Measurements from ENCODE around the gene SPCS2.
A peak's percentile ranks its signal among the peaks of the same experiment; 100 is the strongest.

Gene SPCS2

DNA sequence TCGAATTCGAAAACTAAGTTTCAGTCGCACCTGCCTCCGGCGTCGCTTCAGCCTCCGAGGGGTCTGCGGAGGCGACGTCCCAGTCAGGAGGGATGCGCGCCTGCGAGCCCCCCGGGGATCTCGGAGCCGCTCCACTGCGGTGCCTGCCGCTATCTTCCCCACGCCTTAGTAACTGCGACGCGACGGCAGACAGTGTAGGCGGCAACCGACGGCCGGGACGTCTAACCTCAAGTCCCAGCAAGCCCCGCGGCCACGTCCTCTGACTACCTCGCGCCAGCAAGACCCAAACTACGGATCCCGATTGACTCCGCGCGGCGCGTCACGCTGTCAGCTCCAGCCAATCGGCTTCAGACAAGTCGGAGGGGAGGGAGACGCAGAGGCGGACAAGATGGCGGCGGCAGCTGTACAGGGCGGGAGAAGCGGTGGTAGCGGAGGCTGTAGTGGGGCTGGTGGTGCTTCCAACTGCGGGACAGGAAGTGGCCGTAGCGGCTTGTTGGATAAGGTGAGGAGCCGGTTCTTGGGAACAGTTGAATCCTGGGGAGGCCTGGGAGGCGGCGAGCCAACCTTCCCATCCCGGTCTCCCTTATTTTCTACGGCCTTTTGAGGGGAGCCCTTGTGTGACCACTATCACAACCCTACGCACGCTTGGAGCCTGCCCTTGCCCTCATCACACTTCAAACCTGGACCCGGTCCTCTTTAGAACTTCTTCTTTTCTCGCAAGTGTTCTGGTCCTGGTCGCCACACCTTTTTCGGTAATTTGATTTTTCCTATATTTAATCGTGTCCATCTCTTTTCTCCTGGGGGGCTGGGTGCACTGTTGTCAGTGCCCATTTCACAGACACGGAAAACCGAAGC, at the start of gene SPCS2, which contains the start of gene XRRA1:
Gene SPCS2, plus strand, starts transcription at position 369 of the 855 bp plus-strand sequence. Its CDS starts 20 bp downstream, at position 389.
Gene XRRA1, minus strand, starts transcription at position 194 of the 855 bp plus-strand sequence. CDS start 8,213 bp downstream, outside the sequence.
- Histone ChIP-seq H3K27me3 (ENCODE audit: control insufficient read depth in 1 of 2, insufficient read depth in 2 of 2, low read length in 2 of 2) (no peaks in the 10 kb centered on the region), H3K9me3 (ENCODE audit: control insufficient read depth in 1 of 2, low read length in 2 of 2) (no peaks in the 10 kb centered on the region), H3K9ac (ENCODE audit: low read depth in 1 of 2, low read length in 2 of 2) (peak within 1 kb of the TSS; percentile 83 to 97), H3K27ac (ENCODE audit: low read depth, low read length) (peak within 1 kb of the TSS; percentile 30), H3K4me1 (ENCODE audit: control insufficient read depth in 1 of 2, insufficient read depth in 2 of 2, low read length in 2 of 2) (peaks cover 19 to 27% of the 10 kb centered on the region in 2 donors), H3K36me3 (ENCODE audit: control insufficient read depth in 1 of 2, insufficient read depth in 2 of 2, low read length in 2 of 2) (peaks cover 4 to 15% of the 10 kb centered on the region in 2 donors), H3K4me3 (ENCODE audit: low read depth in 1 of 2, low read length in 2 of 2) (peak within 1 kb of the TSS; percentile 90 to 100)

DNA sequence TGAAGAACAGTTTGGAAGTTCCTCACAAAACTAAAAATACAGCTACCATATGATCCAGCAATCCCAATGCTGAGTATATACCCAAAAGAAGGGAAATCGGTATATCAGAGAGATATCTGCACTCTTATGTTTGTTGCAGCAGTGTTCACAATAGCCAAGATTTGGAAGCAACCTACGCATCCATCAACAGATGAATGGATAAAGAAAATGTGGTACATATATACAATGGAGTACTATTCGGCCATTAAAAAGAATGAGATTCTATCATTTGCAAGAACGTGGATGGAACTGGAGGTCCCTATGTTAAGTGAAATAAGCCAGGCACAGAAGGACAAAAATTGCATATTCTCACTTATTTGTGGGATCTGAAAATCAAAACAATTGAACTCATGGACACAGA, 46.7 kb upstream of the SPCS2 start:
- Histone ChIP-seq H3K4me3 (ENCODE audit: low read depth in 1 of 2, low read length in 2 of 2) (no peak overlapping the region), H3K27me3 (ENCODE audit: control insufficient read depth in 1 of 2, insufficient read depth in 2 of 2, low read length in 2 of 2) (no peaks in the 10 kb centered on the region), H3K36me3 (ENCODE audit: control insufficient read depth in 1 of 2, insufficient read depth in 2 of 2, low read length in 2 of 2) (peaks cover 3 to 27% of the 10 kb centered on the region in 2 donors), H3K9ac (ENCODE audit: low read depth in 1 of 2, low read length in 2 of 2) (no peak overlapping the region), H3K4me1 (ENCODE audit: control insufficient read depth in 1 of 2, insufficient read depth in 2 of 2, low read length in 2 of 2) (no peaks in the 10 kb centered on the region), H3K27ac (ENCODE audit: low read depth, low read length) (no peak overlapping the region), H3K9me3 (ENCODE audit: control insufficient read depth in 1 of 2, low read length in 2 of 2) (peaks cover 8 to 17% of the 10 kb centered on the region in 2 donors)

DNA sequence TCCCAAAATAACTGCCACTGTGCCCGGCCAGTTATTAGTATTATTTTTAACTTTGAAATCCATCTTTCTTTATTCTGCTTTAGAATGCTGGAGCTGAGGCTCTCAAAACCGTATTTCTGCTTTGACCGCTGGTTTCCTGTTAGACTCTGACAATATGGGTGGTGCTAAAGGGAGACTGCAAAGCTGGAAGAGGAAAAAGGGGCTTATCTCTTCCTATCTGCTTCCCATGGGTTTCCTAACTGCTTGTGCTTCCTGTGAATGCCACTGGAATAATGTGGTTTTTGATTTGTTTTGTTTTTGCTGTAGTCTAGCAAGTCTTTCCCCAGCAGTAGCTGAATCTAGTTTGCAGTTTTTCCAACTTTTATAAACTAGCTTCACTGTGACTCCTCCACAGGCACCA, 43.7 kb upstream of the SPCS2 start:
- no peaks in the 10 kb centered on the region for H3K4me1 ChIP-seq (ENCODE audit: control insufficient read depth in 1 of 2, insufficient read depth in 2 of 2, low read length in 2 of 2)
- H3K27ac ChIP-seq (ENCODE audit: low read depth, low read length), result no peak overlapping the region
- no peak overlapping the region for H3K9ac ChIP-seq (ENCODE audit: low read depth in 1 of 2, low read length in 2 of 2)
- peaks cover 11 to 56% of the 10 kb centered on the region in 2 donors for H3K36me3 ChIP-seq (ENCODE audit: control insufficient read depth in 1 of 2, insufficient read depth in 2 of 2, low read length in 2 of 2)
- H3K9me3 ChIP-seq (ENCODE audit: control insufficient read depth in 1 of 2, low read length in 2 of 2), result peaks cover 8 to 17% of the 10 kb centered on the region in 2 donors
- no peak overlapping the region for H3K4me3 ChIP-seq (ENCODE audit: low read depth in 1 of 2, low read length in 2 of 2)
- no peaks in the 10 kb centered on the region for H3K27me3 ChIP-seq (ENCODE audit: control insufficient read depth in 1 of 2, insufficient read depth in 2 of 2, low read length in 2 of 2)

DNA sequence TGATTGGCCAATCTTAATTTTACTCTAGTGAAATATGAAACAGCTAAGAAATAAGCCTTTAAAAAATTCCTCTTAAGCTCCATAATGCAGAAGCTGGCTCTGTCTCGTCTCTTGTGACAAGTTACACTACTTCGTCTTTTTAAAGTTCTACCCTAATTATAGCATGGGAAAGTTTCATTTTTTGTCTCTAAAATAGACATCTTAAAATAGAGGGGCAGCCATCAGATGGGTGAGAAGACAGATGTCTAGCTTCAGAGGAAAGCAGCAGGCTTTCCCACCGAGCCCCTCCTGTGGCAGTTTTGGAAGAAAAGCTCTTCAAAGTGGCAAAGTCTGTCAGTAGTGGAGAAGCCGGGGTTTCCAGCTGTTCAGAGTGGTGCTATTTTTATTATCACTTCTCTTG, 39.7 kb upstream of the SPCS2 start:
- H3K9ac ChIP-seq (ENCODE audit: low read depth in 1 of 2, low read length in 2 of 2), result no peak overlapping the region
- no peak overlapping the region for H3K4me3 ChIP-seq (ENCODE audit: low read depth in 1 of 2, low read length in 2 of 2)
- H3K9me3 ChIP-seq (ENCODE audit: control insufficient read depth in 1 of 2, low read length in 2 of 2), result no peaks in the 10 kb centered on the region
- H3K4me1 ChIP-seq (ENCODE audit: control insufficient read depth in 1 of 2, insufficient read depth in 2 of 2, low read length in 2 of 2), result no peaks in the 10 kb centered on the region
- H3K27me3 ChIP-seq (ENCODE audit: control insufficient read depth in 1 of 2, insufficient read depth in 2 of 2, low read length in 2 of 2), result no peaks in the 10 kb centered on the region
- peaks cover 16 to 76% of the 10 kb centered on the region in 2 donors for H3K36me3 ChIP-seq (ENCODE audit: control insufficient read depth in 1 of 2, insufficient read depth in 2 of 2, low read length in 2 of 2)
- no peak overlapping the region for H3K27ac ChIP-seq (ENCODE audit: low read depth, low read length)

DNA sequence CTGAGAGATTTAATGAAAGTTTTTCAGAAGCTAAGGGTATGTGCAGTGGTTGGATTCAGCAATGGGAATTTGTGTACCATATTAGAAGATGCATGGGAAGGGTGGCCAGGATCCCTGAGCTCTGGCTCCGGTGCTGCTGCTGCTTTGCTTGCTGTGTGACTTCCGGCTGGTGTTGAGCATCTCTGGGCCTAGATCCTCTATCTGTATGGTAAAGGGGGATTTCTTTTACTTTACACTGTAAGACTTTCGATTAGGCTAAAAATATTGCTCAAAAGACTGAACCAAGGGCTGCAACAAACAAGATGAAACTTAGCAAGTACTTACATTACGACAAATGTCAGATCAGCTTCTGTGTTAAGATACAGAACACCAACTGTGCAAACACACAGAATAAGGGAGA, 39.3 kb upstream of the SPCS2 start:
- Histone ChIP-seq H3K36me3 (ENCODE audit: control insufficient read depth in 1 of 2, insufficient read depth in 2 of 2, low read length in 2 of 2) (peaks cover 16 to 76% of the 10 kb centered on the region in 2 donors), H3K27ac (ENCODE audit: low read depth, low read length) (no peak overlapping the region)

DNA sequence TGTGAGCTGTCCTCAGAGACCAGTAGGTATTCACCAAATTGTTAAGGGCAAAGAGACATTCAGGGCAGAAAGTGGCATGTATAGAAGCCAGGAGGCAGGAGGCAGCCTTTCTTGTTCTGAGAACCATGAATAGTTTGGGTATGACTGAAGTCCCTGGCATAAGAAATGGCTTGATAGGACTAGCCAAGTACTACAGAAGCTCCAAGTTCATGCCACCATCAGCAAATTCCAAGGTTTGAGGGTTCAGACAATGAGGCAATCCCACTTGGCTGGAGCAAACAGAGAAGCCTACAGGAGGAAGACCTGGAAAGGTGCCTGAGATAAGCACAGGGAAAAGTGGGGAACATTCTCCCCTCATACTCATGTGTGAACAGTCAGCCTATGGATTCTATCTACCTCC, 25.9 kb upstream of the SPCS2 start:
- no peak overlapping the region for H3K9ac ChIP-seq (ENCODE audit: low read depth in 1 of 2, low read length in 2 of 2)
- H3K4me1 ChIP-seq (ENCODE audit: control insufficient read depth in 1 of 2, insufficient read depth in 2 of 2, low read length in 2 of 2), result no peaks in the 10 kb centered on the region
- no peak overlapping the region for H3K27ac ChIP-seq (ENCODE audit: low read depth, low read length)
- no peaks in the 10 kb centered on the region for H3K9me3 ChIP-seq (ENCODE audit: control insufficient read depth in 1 of 2, low read length in 2 of 2)
- H3K36me3 ChIP-seq (ENCODE audit: control insufficient read depth in 1 of 2, insufficient read depth in 2 of 2, low read length in 2 of 2), result peaks cover 18 to 47% of the 10 kb centered on the region in 2 donors
- H3K27me3 ChIP-seq (ENCODE audit: control insufficient read depth in 1 of 2, insufficient read depth in 2 of 2, low read length in 2 of 2), result no peaks in the 10 kb centered on the region
- H3K4me3 ChIP-seq (ENCODE audit: low read depth in 1 of 2, low read length in 2 of 2), result no peak overlapping the region

More for the DNA sequence above, 39.3 kb upstream of the SPCS2 start:
- H3K4me1 ChIP-seq (ENCODE audit: control insufficient read depth in 1 of 2, insufficient read depth in 2 of 2, low read length in 2 of 2), result no peaks in the 10 kb centered on the region
- H3K4me3 ChIP-seq (ENCODE audit: low read depth in 1 of 2, low read length in 2 of 2), result no peak overlapping the region
- H3K9me3 ChIP-seq (ENCODE audit: control insufficient read depth in 1 of 2, low read length in 2 of 2), result no peaks in the 10 kb centered on the region
- H3K27me3 ChIP-seq (ENCODE audit: control insufficient read depth in 1 of 2, insufficient read depth in 2 of 2, low read length in 2 of 2), result no peaks in the 10 kb centered on the region
- H3K9ac ChIP-seq (ENCODE audit: low read depth in 1 of 2, low read length in 2 of 2), result no peak overlapping the region

DNA sequence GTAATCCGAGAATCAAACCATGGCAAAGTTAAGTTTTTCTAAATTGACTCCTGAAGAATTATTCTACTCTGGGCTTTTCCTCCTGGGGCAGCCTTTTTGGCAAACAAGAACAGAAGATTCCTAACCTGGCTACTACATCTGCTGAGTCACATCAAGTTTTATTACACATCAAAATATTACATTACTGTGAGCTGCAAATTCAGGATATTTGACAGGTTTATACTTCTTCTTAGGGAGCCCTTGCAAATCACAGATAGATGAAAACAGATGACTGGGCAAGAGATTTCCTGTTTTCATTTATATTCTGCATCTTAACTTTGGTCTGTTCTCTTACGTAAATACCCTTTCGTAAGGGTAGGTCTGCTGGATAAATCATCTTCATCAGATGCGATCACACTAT, 23.8 kb upstream of the SPCS2 start:
- Histone ChIP-seq H3K9me3 (ENCODE audit: control insufficient read depth in 1 of 2, low read length in 2 of 2) (no peaks in the 10 kb centered on the region), H3K27ac (ENCODE audit: low read depth, low read length) (no peak overlapping the region), H3K4me3 (ENCODE audit: low read depth in 1 of 2, low read length in 2 of 2) (no peak overlapping the region), H3K9ac (ENCODE audit: low read depth in 1 of 2, low read length in 2 of 2) (no peak overlapping the region), H3K27me3 (ENCODE audit: control insufficient read depth in 1 of 2, insufficient read depth in 2 of 2, low read length in 2 of 2) (no peaks in the 10 kb centered on the region), H3K4me1 (ENCODE audit: control insufficient read depth in 1 of 2, insufficient read depth in 2 of 2, low read length in 2 of 2) (no peaks in the 10 kb centered on the region), H3K36me3 (ENCODE audit: control insufficient read depth in 1 of 2, insufficient read depth in 2 of 2, low read length in 2 of 2) (peaks cover 6 to 42% of the 10 kb centered on the region in 2 donors)

DNA sequence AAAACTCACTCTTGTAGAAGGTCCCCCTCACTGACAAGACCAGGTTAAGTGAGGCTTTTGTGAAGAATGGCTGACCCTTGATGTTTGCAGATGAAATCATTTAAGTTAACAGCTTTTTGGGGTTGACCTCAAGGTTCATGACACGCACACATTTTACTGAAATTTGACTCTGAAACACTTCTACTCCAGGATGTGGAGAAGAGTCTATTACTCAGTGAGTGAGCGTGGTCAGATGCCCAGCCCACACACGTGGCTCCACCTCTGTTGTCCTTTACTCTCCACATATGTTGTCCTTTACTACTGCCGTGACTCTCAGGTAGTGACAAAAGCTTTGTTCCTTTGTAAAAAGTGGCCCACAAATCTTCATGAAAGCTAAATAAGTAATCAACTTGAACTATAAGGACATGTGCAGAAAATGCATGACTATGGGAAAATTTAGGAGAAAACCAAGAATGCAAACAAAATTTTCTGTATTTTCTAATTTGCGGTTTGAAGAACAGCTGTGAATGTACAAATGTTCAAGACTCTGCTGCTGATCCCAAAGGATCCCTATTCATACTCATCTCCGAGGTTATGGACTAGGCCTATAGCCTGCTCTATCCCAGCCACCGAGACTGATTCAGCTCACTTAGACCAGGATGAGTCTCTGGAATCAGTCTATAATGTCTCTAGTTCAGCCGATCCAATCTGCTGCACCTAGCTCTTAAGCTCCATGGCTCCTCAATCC, 22.6 kb upstream of the SPCS2 start:
- no peak overlapping the region for H3K4me3 ChIP-seq (ENCODE audit: low read depth in 1 of 2, low read length in 2 of 2)
- H3K27ac ChIP-seq (ENCODE audit: low read depth, low read length), result no peak overlapping the region
- no peaks in the 10 kb centered on the region for H3K27me3 ChIP-seq (ENCODE audit: control insufficient read depth in 1 of 2, insufficient read depth in 2 of 2, low read length in 2 of 2)
- H3K9ac ChIP-seq (ENCODE audit: low read depth in 1 of 2, low read length in 2 of 2), result no peak overlapping the region
- peaks cover 0 to 38% of the 10 kb centered on the region in 2 donors for H3K36me3 ChIP-seq (ENCODE audit: control insufficient read depth in 1 of 2, insufficient read depth in 2 of 2, low read length in 2 of 2)
- H3K9me3 ChIP-seq (ENCODE audit: control insufficient read depth in 1 of 2, low read length in 2 of 2), result no peaks in the 10 kb centered on the region
- H3K4me1 ChIP-seq (ENCODE audit: control insufficient read depth in 1 of 2, insufficient read depth in 2 of 2, low read length in 2 of 2), result no peaks in the 10 kb centered on the region

DNA sequence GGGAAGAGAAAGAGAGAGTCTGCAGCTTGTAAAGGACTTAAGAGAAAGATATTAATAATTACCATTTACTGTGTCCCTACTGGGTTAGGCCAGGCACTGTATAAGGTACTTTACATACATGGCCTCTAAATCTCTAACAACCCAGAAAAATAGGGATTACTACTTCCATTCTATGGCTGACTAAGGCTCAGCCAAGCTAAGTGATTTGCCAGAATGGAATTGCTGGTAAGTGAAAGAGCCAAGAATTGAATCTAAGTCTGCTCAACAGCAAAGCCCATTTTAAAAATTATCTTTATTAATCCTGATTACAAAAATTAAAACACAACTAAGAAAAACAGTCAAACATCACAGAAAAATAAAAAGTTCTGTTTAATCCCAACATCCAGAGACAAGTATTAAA, 21.6 kb upstream of the SPCS2 start:
- Histone ChIP-seq H3K27ac (ENCODE audit: low read depth, low read length) (no peak overlapping the region), H3K36me3 (ENCODE audit: control insufficient read depth in 1 of 2, insufficient read depth in 2 of 2, low read length in 2 of 2) (peaks cover 0 to 36% of the 10 kb centered on the region in 2 donors), H3K9ac (ENCODE audit: low read depth in 1 of 2, low read length in 2 of 2) (no peak overlapping the region), H3K9me3 (ENCODE audit: control insufficient read depth in 1 of 2, low read length in 2 of 2) (no peaks in the 10 kb centered on the region), H3K27me3 (ENCODE audit: control insufficient read depth in 1 of 2, insufficient read depth in 2 of 2, low read length in 2 of 2) (no peaks in the 10 kb centered on the region), H3K4me3 (ENCODE audit: low read depth in 1 of 2, low read length in 2 of 2) (no peak overlapping the region), H3K4me1 (ENCODE audit: control insufficient read depth in 1 of 2, insufficient read depth in 2 of 2, low read length in 2 of 2) (no peaks in the 10 kb centered on the region)

Measured in duodenal mucosa (tissue), 2 donors.